ENCODE measurements around the gene RPL7L1. TPM values are rescaled to one million over a fixed set of nuclear protein-coding genes. Genes with fewer than 3 reads are reported as not detected.
"Not testable (repeated sequence)": the region's sequence is repeated elsewhere in the genome, so short reads cannot be mapped to it uniquely, and the experiment has no call there.

RPL7L1 gene
- polyA plus RNA-seq, 4 donors: 23.7 to 90.6 (median 46.5) TPM

DNA sequence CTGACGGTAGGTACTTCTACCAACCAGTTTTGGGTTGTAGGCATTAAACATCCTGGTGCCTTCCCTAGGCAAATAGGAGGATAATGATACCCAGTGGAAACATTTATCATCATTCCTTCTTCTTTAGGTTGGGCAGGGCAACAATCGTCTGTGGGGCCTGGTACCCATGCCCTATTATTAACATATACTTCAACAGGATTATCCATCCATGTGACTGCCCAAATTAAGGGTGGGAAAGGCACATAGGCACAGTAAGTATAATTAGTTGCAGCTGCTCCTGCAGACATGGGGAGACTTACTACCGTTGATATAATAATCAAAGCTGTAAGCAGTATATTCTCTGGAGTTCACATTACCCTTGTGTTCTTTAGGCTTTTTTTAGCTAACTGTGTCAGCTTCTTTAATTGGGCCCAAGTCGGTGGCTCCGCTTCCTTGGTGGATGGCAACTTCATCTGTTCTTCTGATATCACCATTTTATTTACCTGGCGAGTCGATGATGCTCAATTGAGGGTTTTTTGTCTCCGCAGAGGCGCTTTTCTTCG, 16.8 kb downstream of the RPL7L1 start:
- 80 to 86% (median 80%) methylated on average over 10 of the region's 10 CpGs for WGBS, 3 donors
- no peak for FAIRE-seq
- H3K27me3 ChIP-seq (ENCODE audit: control insufficient read depth in 3 of 3, insufficient read depth in 3 of 3, low read length in 3 of 3): no peaks in the 10 kb centered on the region
- H3K36me3 ChIP-seq (ENCODE audit: control insufficient read depth in 3 of 3, insufficient read depth in 2 of 3, low read depth in 1 of 3, low read length in 3 of 3): no peaks in the 10 kb centered on the region
- peaks cover 0 to 19% (median 0%) of the 10 kb centered on the region in 3 donors for H3K4me1 ChIP-seq (ENCODE audit: control insufficient read depth in 3 of 3, insufficient read depth in 2 of 3, low read depth in 1 of 3, low read length in 2 of 3)
- no peaks in the 10 kb centered on the region for H3K9me3 ChIP-seq (ENCODE audit: control insufficient read depth in 2 of 2, insufficient read depth in 1 of 2, low read depth in 1 of 2, low read length in 1 of 2)
- DNase-seq: no peak
- no peak overlapping the region for H3K27ac ChIP-seq (ENCODE audit: low read depth in 1 of 3, low read length in 2 of 3)
- H3K4me3 ChIP-seq (ENCODE audit: low read depth in 1 of 3, low read length in 3 of 3): no peak overlapping the region

DNA sequence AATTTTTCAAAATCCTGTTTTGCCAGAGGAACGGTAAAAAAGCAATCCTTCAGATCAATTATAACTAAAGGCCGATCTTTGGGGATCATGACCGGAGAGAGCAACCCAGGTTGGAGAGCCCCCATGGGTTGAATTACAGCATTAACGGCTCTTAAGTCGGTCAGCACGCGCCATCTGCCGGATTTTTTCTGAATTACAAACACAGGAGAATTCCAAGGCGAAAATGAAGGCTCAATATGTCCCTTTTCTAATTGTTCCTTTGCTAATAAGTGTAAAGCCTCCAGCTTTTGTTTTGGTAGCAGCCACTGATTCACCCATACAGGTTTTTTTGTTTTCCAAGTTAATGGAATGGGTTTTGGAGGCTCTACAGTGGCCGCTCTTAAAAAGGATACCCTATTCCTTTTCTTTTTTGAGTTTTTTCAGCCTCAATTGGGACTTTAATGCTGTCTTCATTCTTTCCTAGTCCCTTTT, 19.5 kb downstream of the RPL7L1 start:
- no peaks in the 10 kb centered on the region for H3K27me3 ChIP-seq (ENCODE audit: control insufficient read depth in 3 of 3, insufficient read depth in 3 of 3, low read length in 3 of 3)
- H3K36me3 ChIP-seq (ENCODE audit: control insufficient read depth in 3 of 3, insufficient read depth in 2 of 3, low read depth in 1 of 3, low read length in 3 of 3): no peaks in the 10 kb centered on the region
- H3K27ac ChIP-seq (ENCODE audit: low read depth in 1 of 3, low read length in 2 of 3): no peak overlapping the region
- peak; percentile 69 to 73 for DNase-seq
- H3K4me1 ChIP-seq (ENCODE audit: control insufficient read depth in 3 of 3, insufficient read depth in 2 of 3, low read depth in 1 of 3, low read length in 2 of 3): peaks cover 0 to 21% (median 0%) of the 10 kb centered on the region in 3 donors
- H3K9me3 ChIP-seq (ENCODE audit: control insufficient read depth in 2 of 2, insufficient read depth in 1 of 2, low read depth in 1 of 2, low read length in 1 of 2): no peaks in the 10 kb centered on the region
- no peak for FAIRE-seq
- no peak overlapping the region for H3K4me3 ChIP-seq (ENCODE audit: low read depth in 1 of 3, low read length in 3 of 3)
- WGBS, 3 donors: 9 to 10% (median 10%) methylated on average over 10 of the region's 10 CpGs

DNA sequence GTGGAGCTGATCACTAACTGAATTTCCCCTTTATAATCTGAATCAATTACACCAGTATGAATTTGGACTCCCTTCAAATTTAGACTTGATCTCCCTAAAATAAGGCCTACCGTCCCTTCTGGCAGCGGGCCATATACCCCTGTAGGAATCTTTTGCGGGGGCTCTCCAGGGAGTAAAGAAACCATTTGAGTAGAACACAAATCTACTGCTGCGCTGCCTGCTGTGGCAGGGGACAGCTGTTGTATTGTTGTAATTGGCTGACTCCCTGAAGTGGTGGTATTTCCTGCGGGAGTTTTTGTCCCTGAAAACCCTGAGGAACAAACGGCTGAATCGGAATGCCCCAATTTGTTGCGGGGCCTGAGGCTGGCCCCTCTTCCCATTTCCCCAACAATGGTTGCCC, 20.5 kb downstream of the RPL7L1 start:
- WGBS, 3 donors: 61 to 87% (median 83%) methylated on average over 8 of the region's 8 CpGs
- no peaks in the 10 kb centered on the region for H3K9me3 ChIP-seq (ENCODE audit: control insufficient read depth in 2 of 2, insufficient read depth in 1 of 2, low read depth in 1 of 2, low read length in 1 of 2)
- FAIRE-seq: no peak
- H3K36me3 ChIP-seq (ENCODE audit: control insufficient read depth in 3 of 3, insufficient read depth in 2 of 3, low read depth in 1 of 3, low read length in 3 of 3): no peaks in the 10 kb centered on the region
- no peak for DNase-seq
- no peak overlapping the region for H3K27ac ChIP-seq (ENCODE audit: low read depth in 1 of 3, low read length in 2 of 3)
- peaks cover 0 to 20% (median 0%) of the 10 kb centered on the region in 3 donors for H3K4me1 ChIP-seq (ENCODE audit: control insufficient read depth in 3 of 3, insufficient read depth in 2 of 3, low read depth in 1 of 3, low read length in 2 of 3)
- no peak overlapping the region for H3K4me3 ChIP-seq (ENCODE audit: low read depth in 1 of 3, low read length in 3 of 3)
- no peaks in the 10 kb centered on the region for H3K27me3 ChIP-seq (ENCODE audit: control insufficient read depth in 3 of 3, insufficient read depth in 3 of 3, low read length in 3 of 3)

DNA sequence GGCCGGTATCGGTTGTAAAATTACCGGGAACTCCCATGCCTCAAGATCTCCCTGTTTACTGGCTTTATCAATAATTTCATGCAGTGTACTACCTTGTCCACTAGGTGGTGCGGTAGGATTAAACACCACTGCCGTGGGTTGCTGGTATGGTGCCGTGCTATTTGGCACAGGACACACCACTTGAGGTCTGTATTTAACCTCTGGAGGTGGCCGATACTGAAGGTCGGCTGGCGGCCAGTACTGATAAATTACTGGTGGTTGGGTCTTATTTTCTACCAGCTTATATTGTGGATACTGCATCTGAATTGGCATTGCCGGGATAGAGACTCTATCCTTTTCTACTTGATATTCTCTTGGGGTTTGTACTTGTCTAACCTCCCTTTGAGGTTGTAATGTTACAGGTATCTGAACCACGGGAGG, 22.1 kb downstream of the RPL7L1 start:
- Histone ChIP-seq H3K36me3 (ENCODE audit: control insufficient read depth in 3 of 3, insufficient read depth in 2 of 3, low read depth in 1 of 3, low read length in 3 of 3) (no peaks in the 10 kb centered on the region), H3K27ac (ENCODE audit: low read depth in 1 of 3, low read length in 2 of 3) (peak overlapping the region in 1 of 3 donors; percentile 65), H3K9me3 (ENCODE audit: control insufficient read depth in 2 of 2, insufficient read depth in 1 of 2, low read depth in 1 of 2, low read length in 1 of 2) (no peaks in the 10 kb centered on the region), H3K27me3 (ENCODE audit: control insufficient read depth in 3 of 3, insufficient read depth in 3 of 3, low read length in 3 of 3) (no peaks in the 10 kb centered on the region), H3K4me3 (ENCODE audit: low read depth in 1 of 3, low read length in 3 of 3) (no peak overlapping the region), H3K4me1 (ENCODE audit: control insufficient read depth in 3 of 3, insufficient read depth in 2 of 3, low read depth in 1 of 3, low read length in 2 of 3) (peaks cover 0 to 18% (median 0%) of the 10 kb centered on the region in 3 donors)
- FAIRE-seq (no peak), DNase-seq (peak; percentile 89 to 91)
- 2 to 5% (median 3%) methylated on average over 11 of the region's 11 CpGs for WGBS, 3 donors

DNA sequence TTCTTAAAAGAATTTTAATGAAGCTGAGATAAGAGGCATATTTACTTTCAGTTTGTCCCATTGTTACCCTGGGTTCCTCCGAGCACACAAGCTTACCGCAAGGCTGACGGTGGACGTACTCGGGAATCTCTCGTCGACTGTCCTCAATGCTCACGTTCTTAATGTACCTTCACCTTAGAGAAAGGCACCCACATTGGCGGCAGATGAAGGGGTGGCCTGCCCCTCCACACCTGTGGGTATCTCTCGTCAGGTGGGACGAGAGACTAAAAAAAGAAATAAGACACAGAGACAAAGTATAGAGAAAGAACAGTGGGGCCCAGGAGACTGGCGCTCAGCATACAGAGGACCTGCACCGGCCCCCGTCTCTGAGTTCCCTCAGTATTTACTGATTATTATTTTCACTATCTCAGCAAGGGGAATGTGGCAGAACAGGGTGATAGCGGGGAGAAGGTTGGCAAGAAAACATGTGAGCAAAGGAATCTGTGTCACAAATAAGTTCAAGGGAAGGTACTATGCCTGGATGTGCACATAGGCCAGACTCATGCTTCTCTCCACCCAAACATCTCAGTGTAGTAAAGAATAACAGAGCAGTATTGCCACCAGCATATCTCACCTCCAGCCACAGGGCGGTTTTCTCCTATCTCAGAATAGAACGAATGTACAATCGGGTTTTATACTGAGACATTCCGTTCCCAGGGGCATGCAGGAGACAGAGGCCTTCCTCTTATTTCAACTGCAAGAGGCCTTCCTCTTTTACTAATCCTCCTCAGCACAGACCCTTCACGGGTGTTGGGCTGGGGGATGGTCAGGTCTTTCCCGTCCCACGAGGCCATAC, 23.2 kb downstream of the RPL7L1 start:
- H3K27ac ChIP-seq (ENCODE audit: low read depth in 1 of 3, low read length in 2 of 3): peak overlapping the region in 1 of 3 donors; percentile 65
- WGBS, 3 donors: 13 to 59% (median 37%) methylated on average over 22 of the region's 22 CpGs
- FAIRE-seq: not testable (repeated sequence)

DNA sequence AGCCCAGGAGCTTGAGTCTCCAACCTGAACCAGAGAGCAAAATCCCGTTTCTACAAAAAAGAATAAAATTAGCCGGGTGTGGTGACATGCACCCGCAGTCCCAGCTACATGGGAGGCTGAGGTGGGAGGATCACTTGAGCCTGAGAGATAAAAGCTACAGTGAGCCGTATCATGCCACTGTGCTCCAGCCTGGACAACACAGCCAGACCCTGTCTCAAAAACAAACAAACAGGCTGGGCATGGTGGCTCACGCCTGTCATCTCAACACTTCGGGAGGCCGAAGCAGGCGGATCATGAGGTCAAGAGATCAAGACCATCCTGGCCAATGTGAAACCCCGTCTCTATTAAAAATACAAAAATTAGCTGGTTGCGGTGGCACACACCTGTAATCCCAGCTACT, 25.1 kb downstream of the RPL7L1 start:
- H3K4me1 ChIP-seq (ENCODE audit: control insufficient read depth in 3 of 3, insufficient read depth in 2 of 3, low read depth in 1 of 3, low read length in 2 of 3): peaks cover 0 to 18% (median 0%) of the 10 kb centered on the region in 3 donors
- no peak for DNase-seq
- H3K4me3 ChIP-seq (ENCODE audit: low read depth in 1 of 3, low read length in 3 of 3): no peak overlapping the region
- peak overlapping the region in 1 of 3 donors; percentile 65 for H3K27ac ChIP-seq (ENCODE audit: low read depth in 1 of 3, low read length in 2 of 3)
- no peaks in the 10 kb centered on the region for H3K9me3 ChIP-seq (ENCODE audit: control insufficient read depth in 2 of 2, insufficient read depth in 1 of 2, low read depth in 1 of 2, low read length in 1 of 2)
- no peaks in the 10 kb centered on the region for H3K27me3 ChIP-seq (ENCODE audit: control insufficient read depth in 3 of 3, insufficient read depth in 3 of 3, low read length in 3 of 3)
- WGBS, 3 donors: 89 to 92% (median 90%) methylated on average over 10 of the region's 10 CpGs
- H3K36me3 ChIP-seq (ENCODE audit: control insufficient read depth in 3 of 3, insufficient read depth in 2 of 3, low read depth in 1 of 3, low read length in 3 of 3): no peaks in the 10 kb centered on the region
- FAIRE-seq: no peak

More for the DNA sequence above, 23.2 kb downstream of the RPL7L1 start:
- H3K27me3 ChIP-seq (ENCODE audit: control insufficient read depth in 3 of 3, insufficient read depth in 3 of 3, low read length in 3 of 3); H3K36me3 ChIP-seq (ENCODE audit: control insufficient read depth in 3 of 3, insufficient read depth in 2 of 3, low read depth in 1 of 3, low read length in 3 of 3); H3K9me3 ChIP-seq (ENCODE audit: control insufficient read depth in 2 of 2, insufficient read depth in 1 of 2, low read depth in 1 of 2, low read length in 1 of 2): not testable (repeated sequence)
- DNase-seq: peak; percentile 44 to 60
- H3K4me1 ChIP-seq (ENCODE audit: control insufficient read depth in 3 of 3, insufficient read depth in 2 of 3, low read depth in 1 of 3, low read length in 2 of 3): peaks cover 0 to 18% (median 0%) of the 10 kb centered on the region in 3 donors
- peak overlapping the region in 1 of 3 donors; percentile 3 for H3K4me3 ChIP-seq (ENCODE audit: low read depth in 1 of 3, low read length in 3 of 3)

DNA sequence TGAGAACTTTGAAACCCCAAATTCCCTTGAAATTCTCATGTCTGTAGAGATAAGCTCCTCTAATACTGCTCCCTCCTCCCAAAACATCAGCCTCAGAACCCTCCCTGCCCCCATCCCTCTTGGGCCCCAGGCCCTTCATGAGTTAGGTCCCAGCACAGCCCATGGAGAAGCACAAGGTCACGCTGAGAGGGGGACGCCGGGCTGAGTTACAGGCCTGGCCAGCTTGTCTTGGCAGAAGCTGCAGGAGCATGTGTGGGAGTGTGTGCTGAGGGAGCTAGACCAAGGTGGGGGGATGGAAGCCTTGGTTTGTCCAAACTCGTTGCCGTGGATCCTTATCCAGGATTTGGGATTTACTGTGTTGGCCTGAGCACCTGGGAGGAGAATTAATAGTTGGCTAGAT, 27.9 kb downstream of the RPL7L1 start:
- WGBS, 3 donors: 66 to 85% (median 79%) methylated on average over 5 of the region's 5 CpGs
- Histone ChIP-seq H3K27me3 (ENCODE audit: control insufficient read depth in 3 of 3, insufficient read depth in 3 of 3, low read length in 3 of 3) (no peaks in the 10 kb centered on the region), H3K36me3 (ENCODE audit: control insufficient read depth in 3 of 3, insufficient read depth in 2 of 3, low read depth in 1 of 3, low read length in 3 of 3) (no peaks in the 10 kb centered on the region), H3K9me3 (ENCODE audit: control insufficient read depth in 2 of 2, insufficient read depth in 1 of 2, low read depth in 1 of 2, low read length in 1 of 2) (no peaks in the 10 kb centered on the region), H3K4me1 (ENCODE audit: control insufficient read depth in 3 of 3, insufficient read depth in 2 of 3, low read depth in 1 of 3, low read length in 2 of 3) (peaks cover 0 to 13% (median 0%) of the 10 kb centered on the region in 3 donors), H3K4me3 (ENCODE audit: low read depth in 1 of 3, low read length in 3 of 3) (no peak overlapping the region), H3K27ac (ENCODE audit: low read depth in 1 of 3, low read length in 2 of 3) (no peak overlapping the region)
- FAIRE-seq (no peak), DNase-seq (no peak)

DNA sequence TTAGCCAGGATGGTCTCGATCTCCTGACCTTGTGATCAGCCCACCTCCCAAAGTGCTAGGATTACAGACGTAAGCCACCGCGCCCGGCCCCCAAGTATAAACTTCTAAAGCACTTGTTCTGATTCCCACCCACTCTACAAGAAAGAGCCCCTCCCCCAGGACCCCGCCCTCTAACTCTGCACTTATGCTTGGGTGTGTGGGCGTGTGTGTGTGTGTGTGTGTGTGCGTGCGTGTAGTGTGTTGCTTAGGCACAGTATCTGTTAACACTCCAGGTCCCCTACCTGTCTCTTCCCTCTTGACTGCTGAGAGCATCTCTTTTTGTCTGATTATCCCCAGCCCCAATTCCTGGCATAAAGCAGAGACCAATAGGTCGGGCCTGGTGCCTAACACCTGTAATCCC, 30.4 kb downstream of the RPL7L1 start:
- no peak for DNase-seq
- FAIRE-seq: no peak
- no peak overlapping the region for H3K27ac ChIP-seq (ENCODE audit: low read depth in 1 of 3, low read length in 2 of 3)
- 81 to 92% (median 91%) methylated on average over 10 of the region's 10 CpGs for WGBS, 3 donors
- H3K36me3 ChIP-seq (ENCODE audit: control insufficient read depth in 3 of 3, insufficient read depth in 2 of 3, low read depth in 1 of 3, low read length in 3 of 3): no peaks in the 10 kb centered on the region
- no peaks in the 10 kb centered on the region for H3K4me1 ChIP-seq (ENCODE audit: control insufficient read depth in 3 of 3, insufficient read depth in 2 of 3, low read depth in 1 of 3, low read length in 2 of 3)
- no peaks in the 10 kb centered on the region for H3K9me3 ChIP-seq (ENCODE audit: control insufficient read depth in 2 of 2, insufficient read depth in 1 of 2, low read depth in 1 of 2, low read length in 1 of 2)
- no peaks in the 10 kb centered on the region for H3K27me3 ChIP-seq (ENCODE audit: control insufficient read depth in 3 of 3, insufficient read depth in 3 of 3, low read length in 3 of 3)
- no peak overlapping the region for H3K4me3 ChIP-seq (ENCODE audit: low read depth in 1 of 3, low read length in 3 of 3)

All from small intestine (tissue), 7 donors.